Vagina (tissue), 2 donors: ENCODE data around the gene AMT. TPM values are rescaled to one million over a fixed set of nuclear protein-coding genes. Genes with fewer than 3 reads are reported as not detected.

Source experiments
- DNase-seq, 2 donors: peaks; one replicate each; pipeline ENCODE4 v3.0.0-alpha.2; 2017; ENCODE audit errors: extremely low spot score in 2 of 2
- H3K27ac ChIP-seq: fragments of 200-600 bp; sonication (generic); one replicate; pipeline ENCODE4 v1.5.1; 2019
- H3K27me3 ChIP-seq: fragments of 200-600 bp; sonication (generic); one replicate; pipeline ENCODE4 v1.5.1; 2019
- H3K36me3 ChIP-seq, 2 donors: fragments of 200-600 bp; sonication (generic); one replicate each; pipeline ENCODE4 v1.5.1; 2017 to 2019
- H3K4me1 ChIP-seq: fragments of 200-600 bp; sonication (generic); one replicate; pipeline ENCODE4 v1.5.1; 2019
- H3K4me3 ChIP-seq, 2 donors: fragments of 200-600 bp; sonication (generic); 1 replicate in 1 of 2; 2 replicates in 1 of 2; pipeline ENCODE4 v1.5.1; 2016 to 2019
- H3K9me3 ChIP-seq: fragments of 200-600 bp; sonication (generic); one replicate; pipeline ENCODE4 v1.5.1; 2019
- CTCF ChIP-seq, 3 experiments: fragments of 450-650 bp in 2 of 3; fragments of 200-600 bp in 1 of 3; sonication (generic) in 1 of 3; IDR thresholded peaks; one replicate each; pipeline ENCODE4 v1.5.1; 2017 to 2019; ENCODE audit warnings: antibody characterized with exemption in 3 of 3, mild to moderate bottlenecking in 2 of 3, moderate library complexity in 2 of 3
- POLR2A ChIP-seq, 2 donors: fragments of 450-650 bp; IDR thresholded peaks; one replicate each; pipeline ENCODE4 v1.6.1; 2017; ENCODE audit warnings: antibody characterized with exemption in 2 of 2, mild to moderate bottlenecking in 2 of 2, moderate library complexity in 2 of 2
- POLR2AphosphoS5 ChIP-seq, 2 donors: sonication (generic); formaldehyde crosslinking; IDR thresholded peaks; one replicate each; pipeline ENCODE4 v1.9.0; 2017; ENCODE audit warnings: antibody characterized with exemption in 2 of 2, mild to moderate bottlenecking in 2 of 2, low read depth in 1 of 2; ENCODE audit not compliant: insufficient read depth in 1 of 2
- intact Hi-C: fragments of 100-400 bp; cut with DNase I; formaldehyde crosslinking; loops from one replicate; pipeline ENCODE4 v1.15.1; 2023
- small RNA-seq: library from RNA; depleted of rRNA; stranded (forward); fragments of <200 nt; gene quantifications from one replicate; pipeline ENCODE3, GENCODE V24; 2016
- total RNA-seq: library from RNA; depleted of rRNA; stranded (reverse); fragments of >200 nt; gene quantifications from one replicate; pipeline ENCODE4 v1.2.3, GENCODE V29; 2016

The AMT gene
- total RNA-seq, 1 donor from 2014 or later: 6.1 TPM

GRCh38 chr3:49378249-49378895, 43.9 kb downstream of the AMT start:
- TF ChIP-seq CTCF (IDR thresholded peaks at IDR 0.05) (no peak), POLR2AphosphoS5 (IDR thresholded peaks at IDR 0.05; ENCODE audit: insufficient read depth in 1 of 2, low read depth in 1 of 2) (no peak), POLR2A (IDR thresholded peaks at IDR 0.05) (no peak)
- DNase-seq: no peak
- no peak overlapping the region for H3K27ac ChIP-seq

GRCh38 chr3:49377483-49377882, 44.8 kb downstream of the AMT start:
- Histone ChIP-seq H3K36me3 (peaks cover 0 to 29% of the 10 kb centered on the region in 2 donors), H3K4me1 (peaks cover 32% of the 10 kb centered on the region), H3K4me3 (no peak overlapping the region), H3K27me3 (no peaks in the 10 kb centered on the region), H3K27ac (no peak overlapping the region), H3K9me3 (no peaks in the 10 kb centered on the region)
- intact Hi-C loops: no loop called here
- TF ChIP-seq POLR2AphosphoS5 (IDR thresholded peaks at IDR 0.05; ENCODE audit: insufficient read depth in 1 of 2, low read depth in 1 of 2) (no peak), CTCF (IDR thresholded peaks at IDR 0.05) (no peak), POLR2A (IDR thresholded peaks at IDR 0.05) (no peak)
- DNase-seq: no peak

More at GRCh38 chr3:49378249-49378895, 43.9 kb downstream of the AMT start:
- peaks cover 40% of the 10 kb centered on the region for H3K4me1 ChIP-seq
- no peaks in the 10 kb centered on the region for H3K27me3 ChIP-seq
- no peaks in the 10 kb centered on the region for H3K9me3 ChIP-seq
- H3K36me3 ChIP-seq: peaks cover 0 to 20% of the 10 kb centered on the region in 2 donors
- H3K4me3 ChIP-seq: no peak overlapping the region
- intact Hi-C loops: no loop called here

- Histone ChIP-seq H3K27ac (no peak overlapping the region), H3K4me3 (no peak overlapping the region), H3K9me3 (no peaks in the 10 kb centered on the region), H3K36me3 (peaks cover 0 to 57% of the 10 kb centered on the region in 2 donors), H3K27me3 (no peaks in the 10 kb centered on the region), H3K4me1 (peaks cover 3% of the 10 kb centered on the region)
- DNase-seq: no peak
- intact Hi-C loops: no loop called here
- TF ChIP-seq CTCF (IDR thresholded peaks at IDR 0.05) (no peak), POLR2AphosphoS5 (IDR thresholded peaks at IDR 0.05; ENCODE audit: insufficient read depth in 1 of 2, low read depth in 1 of 2) (no peak), POLR2A (IDR thresholded peaks at IDR 0.05) (no peak)
Measured at GRCh38 chr3:49371946-49372345, 50.3 kb downstream of the AMT start.

GRCh38 chr3:49370585-49371290, 51.5 kb downstream of the AMT start:
- Histone ChIP-seq H3K4me1 (no peaks in the 10 kb centered on the region), H3K4me3 (no peak overlapping the region), H3K27me3 (no peaks in the 10 kb centered on the region), H3K27ac (no peak overlapping the region), H3K36me3 (peaks cover 0 to 69% of the 10 kb centered on the region in 2 donors), H3K9me3 (no peaks in the 10 kb centered on the region)
- TF ChIP-seq POLR2AphosphoS5 (IDR thresholded peaks at IDR 0.05; ENCODE audit: insufficient read depth in 1 of 2, low read depth in 1 of 2): no peak
- TF ChIP-seq CTCF (IDR thresholded peaks at IDR 0.05): no peak
- TF ChIP-seq POLR2A (IDR thresholded peaks at IDR 0.05): no peak
- DNase-seq: no peak
- intact Hi-C loops: no loop called here

Small RNA genes lying within 50 kb of the gene (small RNA-seq; reads per million reads assigned to genes)
- not detected for gene RNA5SP130

Other genes with a start within 250 kb of the AMT start
- gene C3orf62, start 145.2 kb downstream of the AMT start, total RNA-seq: 17.9 TPM
- gene USP4, start 82.4 kb downstream of the AMT start, total RNA-seq: 45.2 TPM
- gene GPX1, start 64.1 kb downstream of the AMT start, total RNA-seq: 326 TPM
- 377 TPM for gene RHOA, start 10.5 kb downstream of the AMT start, total RNA-seq
- gene TCTA, start 10.1 kb downstream of the AMT start, total RNA-seq: 16.7 TPM
- gene NICN1, start 6.9 kb upstream of the AMT start, total RNA-seq: 5.9 TPM
- 46.7 TPM for gene DAG1, start 47.8 kb upstream of the AMT start, total RNA-seq
- 0.74 TPM for gene BSN, start 132.0 kb upstream of the AMT start, total RNA-seq